Psoas muscle (tissue), 8 donors: ENCODE results near the gene FNDC3B. TPM values are rescaled to one million over a fixed set of nuclear protein-coding genes. Genes with fewer than 3 reads are reported as not detected.
A peak's percentile ranks its signal among the peaks of the same experiment; 100 is the strongest.

Source experiments
- ATAC-seq, 4 donors: fragments of 200-7000 bp; cut with Tn5 transposase; one replicate each; pipeline ENCODE4 v1.9.1; 2020; ENCODE audit warnings: moderate library complexity in 3 of 4, mild to moderate bottlenecking in 2 of 4
- DNase-seq, 2 donors: peaks; one replicate each; pipeline ENCODE4 v3.0.0-alpha.2; 2020
- H3K27ac ChIP-seq: fragments of 200-600 bp; one replicate; pipeline ENCODE4 v1.8.0; 2022
- H3K27me3 ChIP-seq, 3 donors: fragments of 200-600 bp in 1 of 3; one replicate each; pipeline versions ENCODE4 v1.6.1 to v1.8.0; 2013 to 2022; ENCODE audit warnings: low read length in 2 of 3, mild to moderate bottlenecking in 2 of 3, moderate library complexity in 1 of 3; ENCODE audit not compliant: insufficient read depth in 3 of 3
- H3K36me3 ChIP-seq, 2 donors: fragments of 200-600 bp in 1 of 2; one replicate each; pipeline versions ENCODE4 v1.6.1 to v1.8.0; 2013 to 2022; ENCODE audit warnings: low read depth in 1 of 2, mild to moderate bottlenecking in 1 of 2, moderate library complexity in 1 of 2; ENCODE audit not compliant: insufficient read depth in 1 of 2
- H3K4me1 ChIP-seq: fragments of 200-600 bp; one replicate; pipeline ENCODE4 v1.8.0; 2022
- H3K4me3 ChIP-seq: fragments of 200-600 bp; one replicate; pipeline ENCODE4 v1.8.0; 2022; ENCODE audit warnings: mild to moderate bottlenecking
- H3K9me3 ChIP-seq: fragments of 200-600 bp; one replicate; pipeline ENCODE4 v1.8.0; 2022
- WGBS, 3 donors: extraction: QIAGEN DNeasy Blood & Tissue Kit; methylation state at CpG; one replicate each; pipeline versions ENCODE4 v1.1.6 to v1.1.7; 2013; 5-methylcytosine and 5-hydroxymethylcytosine counted together
- intact Hi-C, 2 donors: fragments of 100-400 bp; cut with DNase I; formaldehyde crosslinking; loops; one replicate each; pipeline versions ENCODE4 v1.11.0 to v1.14.2; 2022
- polyA plus RNA-seq, 3 donors: library from polyadenylated mRNA; stranded (reverse); fragments of 200-250 nt; gene quantifications; one replicate each; pipeline ENCODE4 v1.2.3, GENCODE V29; 2013
- total RNA-seq, 4 donors: library from RNA; stranded (reverse); fragmentation: NEBNext Ultra II Directional in 2 of 4; extraction: Animal tissue kit (Norgen Biotek cat#: 25700) in 2 of 4; gene quantifications; one replicate each; pipeline versions ENCODE4 v1.2.1 to v1.2.4, GENCODE V29; 2021 to 2023
- TF ChIP-seq, protein P1 (sequence below): fragments of 200-600 bp; IDR thresholded peaks from one replicate; pipeline ENCODE4 v1.8.0; 2022; ENCODE audit warnings: antibody characterized with exemption
- donor health status: healthy with polysubstance abuse.
- donor health status: DM: no; HTN: no; CAD: no; lungs with moderate emphysema.
- donor health status: Bipolar disorder and iron deficiency.
- donor health status: healthy.
- donor health status: DM: yes; HTN: yes; CAD: no.
- donor health status: DM: no; HTN: no; CAD: no.
- donor health status: DM: no; HTN: no; CAD: no.
- donor health status: DM: yes; HTN: yes; CAD: no.

Gene FNDC3B
- total and polyA plus RNA-seq, 7 donors = 12.4 to 133 (median 50.8) TPM

GRCh38 chr3:172292422-172292821 is 253.0 kb downstream of the FNDC3B start:
- H3K36me3 ChIP-seq = peaks cover 0 to 28% of the 10 kb centered on the region in 2 donors
- DNase-seq (no peak), ATAC-seq (peak in 2 of 4 donors; percentile 45 to 53)
- H3K4me3 ChIP-seq = no peak overlapping the region
- 23 to 28% (median 24%) methylated on average over 2 of the region's 2 CpGs for WGBS, 3 donors
- no peaks in the 10 kb centered on the region for H3K27me3 ChIP-seq
- intact Hi-C loops = no loop called here
- H3K27ac ChIP-seq = peak overlapping the region; percentile 5
- TF ChIP-seq, protein P1, sequence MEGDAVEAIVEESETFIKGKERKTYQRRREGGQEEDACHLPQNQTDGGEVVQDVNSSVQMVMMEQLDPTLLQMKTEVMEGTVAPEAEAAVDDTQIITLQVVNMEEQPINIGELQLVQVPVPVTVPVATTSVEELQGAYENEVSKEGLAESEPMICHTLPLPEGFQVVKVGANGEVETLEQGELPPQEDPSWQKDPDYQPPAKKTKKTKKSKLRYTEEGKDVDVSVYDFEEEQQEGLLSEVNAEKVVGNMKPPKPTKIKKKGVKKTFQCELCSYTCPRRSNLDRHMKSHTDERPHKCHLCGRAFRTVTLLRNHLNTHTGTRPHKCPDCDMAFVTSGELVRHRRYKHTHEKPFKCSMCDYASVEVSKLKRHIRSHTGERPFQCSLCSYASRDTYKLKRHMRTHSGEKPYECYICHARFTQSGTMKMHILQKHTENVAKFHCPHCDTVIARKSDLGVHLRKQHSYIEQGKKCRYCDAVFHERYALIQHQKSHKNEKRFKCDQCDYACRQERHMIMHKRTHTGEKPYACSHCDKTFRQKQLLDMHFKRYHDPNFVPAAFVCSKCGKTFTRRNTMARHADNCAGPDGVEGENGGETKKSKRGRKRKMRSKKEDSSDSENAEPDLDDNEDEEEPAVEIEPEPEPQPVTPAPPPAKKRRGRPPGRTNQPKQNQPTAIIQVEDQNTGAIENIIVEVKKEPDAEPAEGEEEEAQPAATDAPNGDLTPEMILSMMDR = no peak
- H3K4me1 ChIP-seq = peaks cover 43% of the 10 kb centered on the region
- no peaks in the 10 kb centered on the region for H3K9me3 ChIP-seq

DNA sequence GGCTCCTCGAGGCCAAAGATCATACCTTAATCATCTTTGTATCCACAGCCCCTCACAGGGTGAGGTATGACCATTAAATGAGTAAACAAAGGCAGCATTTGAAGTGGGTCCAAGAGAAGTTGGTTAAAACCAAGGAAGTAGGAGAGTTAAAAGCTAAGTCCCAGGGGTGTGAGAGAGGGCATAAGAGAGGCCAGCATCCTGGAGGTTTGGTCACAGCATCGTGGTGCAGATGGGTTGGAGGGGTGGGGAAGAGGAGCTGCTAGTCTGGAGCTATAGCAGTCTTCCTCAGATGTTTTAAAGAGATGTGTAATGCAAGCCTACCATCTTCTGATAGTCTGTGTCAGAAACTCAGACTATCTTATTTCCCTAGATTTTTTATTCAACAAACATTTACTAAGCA is 253.7 kb downstream of the FNDC3B start:
- WGBS, 3 donors = 75 to 85% (median 83%) methylated on average over 2 of the region's 2 CpGs
- H3K27ac ChIP-seq = no peak overlapping the region
- DNase-seq (no peak), ATAC-seq (no peak)
- peaks cover 0 to 31% of the 10 kb centered on the region in 2 donors for H3K36me3 ChIP-seq
- H3K4me1 ChIP-seq = peaks cover 40% of the 10 kb centered on the region
- TF ChIP-seq, protein P1 = no peak
- no peaks in the 10 kb centered on the region for H3K27me3 ChIP-seq
- no peaks in the 10 kb centered on the region for H3K9me3 ChIP-seq
- intact Hi-C loops = no loop called here
- H3K4me3 ChIP-seq = no peak overlapping the region

- Histone ChIP-seq H3K27me3 (no peaks in the 10 kb centered on the region), H3K4me1 (peaks cover 33% of the 10 kb centered on the region), H3K27ac (no peak overlapping the region), H3K36me3 (peaks cover 0 to 35% of the 10 kb centered on the region in 2 donors), H3K9me3 (no peaks in the 10 kb centered on the region), H3K4me3 (no peak overlapping the region)
- DNase-seq (no peak), ATAC-seq (no peak)
- 90 to 93% (median 90%) methylated on average over 6 of the region's 6 CpGs for WGBS, 3 donors
- TF ChIP-seq, protein P1 = no peak
- intact Hi-C loops = no loop called here
Measured at GRCh38 chr3:172294223-172294806, 254.9 kb downstream of the FNDC3B start.

DNA sequence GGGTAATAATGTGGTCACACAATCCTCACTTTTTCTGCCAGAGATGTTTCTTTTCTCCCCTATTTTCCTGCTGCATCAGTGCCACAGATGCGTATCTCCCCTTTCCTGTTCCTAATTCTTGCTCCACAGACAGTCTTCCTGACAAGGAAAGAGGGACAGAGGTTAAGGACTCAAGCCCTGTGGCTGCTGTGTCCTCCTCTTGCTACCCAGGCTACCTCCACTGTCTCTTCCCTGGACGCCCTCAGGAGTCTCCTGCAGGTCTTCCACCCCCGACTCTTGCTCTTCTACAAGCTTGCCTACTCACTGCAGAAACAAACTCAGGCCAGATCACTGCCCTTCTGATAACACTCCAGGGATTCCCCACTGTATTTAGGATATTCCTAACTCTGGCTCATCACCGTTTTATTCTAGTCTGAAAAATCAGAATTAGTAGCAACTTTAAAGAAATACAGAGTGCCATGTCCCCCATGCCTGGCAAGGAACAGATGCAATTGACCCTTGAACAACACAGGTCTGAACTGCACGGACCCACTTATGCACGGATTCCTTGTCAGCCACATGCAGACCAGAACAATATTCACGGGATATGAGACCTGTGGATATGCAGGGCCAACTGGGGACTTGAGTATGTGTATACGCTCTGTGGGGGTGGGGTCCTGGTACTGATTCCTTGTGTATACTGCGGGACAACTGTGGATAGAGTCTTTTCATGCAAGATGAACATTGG is 257.0 kb downstream of the FNDC3B start:
- ATAC-seq = no peak
- no peak for DNase-seq
- H3K4me1 ChIP-seq = peaks cover 16% of the 10 kb centered on the region
- WGBS, 3 donors = 85 to 87% (median 86%) methylated on average over 9 of the region's 9 CpGs
- peaks cover 0 to 52% of the 10 kb centered on the region in 2 donors for H3K36me3 ChIP-seq
- intact Hi-C loops = no loop called here
- no peak overlapping the region for H3K27ac ChIP-seq
- no peak overlapping the region for H3K4me3 ChIP-seq
- H3K27me3 ChIP-seq = no peaks in the 10 kb centered on the region
- TF ChIP-seq, protein P1 = no peak
- H3K9me3 ChIP-seq = no peaks in the 10 kb centered on the region
